ENCODE measurements around the gene GYPA.
"Not testable (repeated sequence)": the region's sequence is repeated elsewhere in the genome, so short reads cannot be mapped to it uniquely, and the experiment has no call there.

GYPA gene

GRCh38 chr4:144113546-144113945, 27.0 kb downstream of the GYPA start:
- Histone ChIP-seq H3K9ac (ENCODE audit: low read length) (no peak overlapping the region), H2AFZ (ENCODE audit: low read depth, low read length) (no peak overlapping the region), H4K91ac (ENCODE audit: low read length) (no peak overlapping the region), H3K4me3 (ENCODE audit: insufficient read depth in 1 of 2, low read depth in 1 of 2, low read length in 2 of 2) (no peak overlapping the region), H3K27ac (ENCODE audit: low read length, poor library complexity, severe bottlenecking) (no peak overlapping the region), H2BK120ac (ENCODE audit: low read depth, low read length) (no peak overlapping the region), H2BK12ac (ENCODE audit: low read length in 2 of 2) (no peak overlapping the region), H3K36me3 (ENCODE audit: control insufficient read depth in 1 of 2, insufficient read depth in 2 of 2, low read depth in 1 of 2, low read length in 2 of 2) (no peaks in the 10 kb centered on the region), H3K4me1 (ENCODE audit: control insufficient read depth, insufficient read depth, low read depth, low read length) (no peaks in the 10 kb centered on the region), H3K27me3 (ENCODE audit: control insufficient read depth in 1 of 2, insufficient read depth in 1 of 2, low read length in 2 of 2) (no peaks in the 10 kb centered on the region), H3K79me1 (replicated peaks; ENCODE audit: low read length, poor library complexity, severe bottlenecking) (no peaks in the 10 kb centered on the region), H3K18ac (ENCODE audit: low read depth in 1 of 2, low read length in 2 of 2) (no peak overlapping the region), H3K9me3 (ENCODE audit: control insufficient read depth, low read length) (no peaks in the 10 kb centered on the region), H3K4me2 (ENCODE audit: low read length, poor library complexity, severe bottlenecking) (no peak overlapping the region), H4K8ac (ENCODE audit: low read length) (no peak overlapping the region), H3K4ac (ENCODE audit: low read depth in 1 of 2, low read length in 2 of 2) (no peak overlapping the region), H3K23ac (ENCODE audit: low read length in 2 of 2) (no peak overlapping the region), H2AK5ac (ENCODE audit: low read length, severe bottlenecking) (no peak overlapping the region), H3K14ac (ENCODE audit: low read length in 2 of 2) (no peak overlapping the region), H2BK5ac (ENCODE audit: low read depth, low read length, poor library complexity, severe bottlenecking) (no peak overlapping the region), H2BK15ac (ENCODE audit: low read depth, poor library complexity, severe bottlenecking) (no peak overlapping the region)
- no peak for DNase-seq
- WGBS, result 90% methylated on average over 1 of the region's 2 CpGs

- H3K9ac ChIP-seq (ENCODE audit: low read length), result no peak overlapping the region
- H3K9me3 ChIP-seq (ENCODE audit: control insufficient read depth, low read length), result no peaks in the 10 kb centered on the region
- H2BK5ac ChIP-seq (ENCODE audit: low read depth, low read length, poor library complexity, severe bottlenecking), result no peak overlapping the region
- H2AFZ ChIP-seq (ENCODE audit: low read depth, low read length), result no peak overlapping the region
- no peaks in the 10 kb centered on the region for H3K4me1 ChIP-seq (ENCODE audit: control insufficient read depth, insufficient read depth, low read depth, low read length)
- no peak overlapping the region for H3K4ac ChIP-seq (ENCODE audit: low read depth in 1 of 2, low read length in 2 of 2)
- no peak overlapping the region for H2BK15ac ChIP-seq (ENCODE audit: low read depth, poor library complexity, severe bottlenecking)
- H3K27me3 ChIP-seq (ENCODE audit: control insufficient read depth in 1 of 2, insufficient read depth in 1 of 2, low read length in 2 of 2), result no peaks in the 10 kb centered on the region
- no peak overlapping the region for H4K8ac ChIP-seq (ENCODE audit: low read length)
- H2AK5ac ChIP-seq (ENCODE audit: low read length, severe bottlenecking), result no peak overlapping the region
- no peaks in the 10 kb centered on the region for H3K36me3 ChIP-seq (ENCODE audit: control insufficient read depth in 1 of 2, insufficient read depth in 2 of 2, low read depth in 1 of 2, low read length in 2 of 2)
- no peak overlapping the region for H3K27ac ChIP-seq (ENCODE audit: low read length, poor library complexity, severe bottlenecking)
- no peak overlapping the region for H3K4me3 ChIP-seq (ENCODE audit: insufficient read depth in 1 of 2, low read depth in 1 of 2, low read length in 2 of 2)
- H2BK12ac ChIP-seq (ENCODE audit: low read length in 2 of 2), result no peak overlapping the region
- DNase-seq, result no peak
- 86% methylated on average over 1 of the region's 6 CpGs for WGBS
- no peak overlapping the region for H2BK120ac ChIP-seq (ENCODE audit: low read depth, low read length)
- H4K91ac ChIP-seq (ENCODE audit: low read length), result no peak overlapping the region
- H3K23ac ChIP-seq (ENCODE audit: low read length in 2 of 2), result no peak overlapping the region
- H3K18ac ChIP-seq (ENCODE audit: low read depth in 1 of 2, low read length in 2 of 2), result no peak overlapping the region
- no peaks in the 10 kb centered on the region for H3K79me1 ChIP-seq (replicated peaks; ENCODE audit: low read length, poor library complexity, severe bottlenecking)
- no peak overlapping the region for H3K4me2 ChIP-seq (ENCODE audit: low read length, poor library complexity, severe bottlenecking)
- H3K14ac ChIP-seq (ENCODE audit: low read length in 2 of 2), result no peak overlapping the region
Measured at GRCh38 chr4:144104509-144105130, 35.9 kb downstream of the GYPA start.

- H3K18ac ChIP-seq (ENCODE audit: low read depth in 1 of 2, low read length in 2 of 2), result not testable (repeated sequence)
Measured at GRCh38 chr4:144097776-144098175, 42.7 kb downstream of the GYPA start.

GRCh38 chr4:144093995-144094394, 46.5 kb downstream of the GYPA start:
- not testable (repeated sequence) for H2AFZ ChIP-seq (ENCODE audit: low read depth, low read length); H3K36me3 ChIP-seq (ENCODE audit: control insufficient read depth in 1 of 2, insufficient read depth in 2 of 2, low read depth in 1 of 2, low read length in 2 of 2); H2BK5ac ChIP-seq (ENCODE audit: low read depth, low read length, poor library complexity, severe bottlenecking); H3K4me3 ChIP-seq (ENCODE audit: insufficient read depth in 1 of 2, low read depth in 1 of 2, low read length in 2 of 2); H3K27me3 ChIP-seq (ENCODE audit: control insufficient read depth in 1 of 2, insufficient read depth in 1 of 2, low read length in 2 of 2); H3K4me2 ChIP-seq (ENCODE audit: low read length, poor library complexity, severe bottlenecking); H3K27ac ChIP-seq (ENCODE audit: low read length, poor library complexity, severe bottlenecking); H3K9ac ChIP-seq (ENCODE audit: low read length); H4K91ac ChIP-seq (ENCODE audit: low read length); H2AK5ac ChIP-seq (ENCODE audit: low read length, severe bottlenecking); H3K23ac ChIP-seq (ENCODE audit: low read length in 2 of 2); H2BK12ac ChIP-seq (ENCODE audit: low read length in 2 of 2); H3K4me1 ChIP-seq (ENCODE audit: control insufficient read depth, insufficient read depth, low read depth, low read length); H2BK120ac ChIP-seq (ENCODE audit: low read depth, low read length); H3K18ac ChIP-seq (ENCODE audit: low read depth in 1 of 2, low read length in 2 of 2); H2BK15ac ChIP-seq (ENCODE audit: low read depth, poor library complexity, severe bottlenecking); H3K14ac ChIP-seq (ENCODE audit: low read length in 2 of 2); DNase-seq; H4K8ac ChIP-seq (ENCODE audit: low read length); H3K79me1 ChIP-seq (replicated peaks; ENCODE audit: low read length, poor library complexity, severe bottlenecking); H3K9me3 ChIP-seq (ENCODE audit: control insufficient read depth, low read length); H3K4ac ChIP-seq (ENCODE audit: low read depth in 1 of 2, low read length in 2 of 2)
- 50% methylated on average over 2 of the region's 4 CpGs for WGBS

More at GRCh38 chr4:144097776-144098175, 42.7 kb downstream of the GYPA start:
- H3K4me2 ChIP-seq (ENCODE audit: low read length, poor library complexity, severe bottlenecking); H3K4me3 ChIP-seq (ENCODE audit: insufficient read depth in 1 of 2, low read depth in 1 of 2, low read length in 2 of 2); H3K27me3 ChIP-seq (ENCODE audit: control insufficient read depth in 1 of 2, insufficient read depth in 1 of 2, low read length in 2 of 2); H4K91ac ChIP-seq (ENCODE audit: low read length); DNase-seq; H3K36me3 ChIP-seq (ENCODE audit: control insufficient read depth in 1 of 2, insufficient read depth in 2 of 2, low read depth in 1 of 2, low read length in 2 of 2); H3K4me1 ChIP-seq (ENCODE audit: control insufficient read depth, insufficient read depth, low read depth, low read length); H2BK15ac ChIP-seq (ENCODE audit: low read depth, poor library complexity, severe bottlenecking); H2BK120ac ChIP-seq (ENCODE audit: low read depth, low read length); H2AK5ac ChIP-seq (ENCODE audit: low read length, severe bottlenecking); H2BK5ac ChIP-seq (ENCODE audit: low read depth, low read length, poor library complexity, severe bottlenecking); H3K79me1 ChIP-seq (replicated peaks; ENCODE audit: low read length, poor library complexity, severe bottlenecking); H3K9me3 ChIP-seq (ENCODE audit: control insufficient read depth, low read length); H3K23ac ChIP-seq (ENCODE audit: low read length in 2 of 2); H2BK12ac ChIP-seq (ENCODE audit: low read length in 2 of 2); H4K8ac ChIP-seq (ENCODE audit: low read length); H3K14ac ChIP-seq (ENCODE audit: low read length in 2 of 2); H3K9ac ChIP-seq (ENCODE audit: low read length); H3K27ac ChIP-seq (ENCODE audit: low read length, poor library complexity, severe bottlenecking); H2AFZ ChIP-seq (ENCODE audit: low read depth, low read length); H3K4ac ChIP-seq (ENCODE audit: low read depth in 1 of 2, low read length in 2 of 2): not testable (repeated sequence)
- WGBS, result no CpG with 5 or more reads among the region's 2 CpGs
